ENCODE measurements around the gene TRIM68.

Gene TRIM68

DNA sequence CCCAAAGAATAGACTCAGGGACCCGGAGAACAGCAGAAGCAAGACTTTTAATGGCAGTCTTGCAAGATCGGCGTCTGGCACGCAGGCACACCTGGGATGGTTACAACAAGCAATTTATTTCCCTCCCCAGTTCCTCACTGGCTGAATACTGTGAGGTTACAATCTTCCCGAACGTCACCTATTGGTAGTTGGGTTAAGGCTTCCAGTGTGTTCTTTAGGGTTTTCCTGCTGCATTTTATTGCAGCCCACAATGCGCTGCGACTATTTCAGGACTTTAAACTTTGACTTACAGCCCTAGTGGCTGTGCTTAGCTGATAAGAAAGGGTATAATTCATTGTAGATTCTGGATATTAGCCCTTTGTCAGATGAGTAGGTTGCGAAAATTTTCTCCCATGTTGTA lies 11.5 kb upstream of the TRIM68 start:
- TF ChIP-seq SIN3A (IDR thresholded peaks at IDR 0.05; ENCODE audit: borderline replicate concordance, insufficient read depth, low read length) (no peak), TAF1 (IDR thresholded peaks at IDR 0.05; ENCODE audit: borderline replicate concordance, insufficient read depth, low read length) (no peak), POLR2AphosphoS5 (IDR thresholded peaks at IDR 0.05; ENCODE audit: low read depth, low read length) (no peak), FOXP2 (optimal IDR thresholded peaks at IDR 0.05; ENCODE audit: borderline replicate concordance, extremely low read depth, extremely low read length, insufficient read depth) (no peak)
- TF ChIP-seq, protein P1, sequence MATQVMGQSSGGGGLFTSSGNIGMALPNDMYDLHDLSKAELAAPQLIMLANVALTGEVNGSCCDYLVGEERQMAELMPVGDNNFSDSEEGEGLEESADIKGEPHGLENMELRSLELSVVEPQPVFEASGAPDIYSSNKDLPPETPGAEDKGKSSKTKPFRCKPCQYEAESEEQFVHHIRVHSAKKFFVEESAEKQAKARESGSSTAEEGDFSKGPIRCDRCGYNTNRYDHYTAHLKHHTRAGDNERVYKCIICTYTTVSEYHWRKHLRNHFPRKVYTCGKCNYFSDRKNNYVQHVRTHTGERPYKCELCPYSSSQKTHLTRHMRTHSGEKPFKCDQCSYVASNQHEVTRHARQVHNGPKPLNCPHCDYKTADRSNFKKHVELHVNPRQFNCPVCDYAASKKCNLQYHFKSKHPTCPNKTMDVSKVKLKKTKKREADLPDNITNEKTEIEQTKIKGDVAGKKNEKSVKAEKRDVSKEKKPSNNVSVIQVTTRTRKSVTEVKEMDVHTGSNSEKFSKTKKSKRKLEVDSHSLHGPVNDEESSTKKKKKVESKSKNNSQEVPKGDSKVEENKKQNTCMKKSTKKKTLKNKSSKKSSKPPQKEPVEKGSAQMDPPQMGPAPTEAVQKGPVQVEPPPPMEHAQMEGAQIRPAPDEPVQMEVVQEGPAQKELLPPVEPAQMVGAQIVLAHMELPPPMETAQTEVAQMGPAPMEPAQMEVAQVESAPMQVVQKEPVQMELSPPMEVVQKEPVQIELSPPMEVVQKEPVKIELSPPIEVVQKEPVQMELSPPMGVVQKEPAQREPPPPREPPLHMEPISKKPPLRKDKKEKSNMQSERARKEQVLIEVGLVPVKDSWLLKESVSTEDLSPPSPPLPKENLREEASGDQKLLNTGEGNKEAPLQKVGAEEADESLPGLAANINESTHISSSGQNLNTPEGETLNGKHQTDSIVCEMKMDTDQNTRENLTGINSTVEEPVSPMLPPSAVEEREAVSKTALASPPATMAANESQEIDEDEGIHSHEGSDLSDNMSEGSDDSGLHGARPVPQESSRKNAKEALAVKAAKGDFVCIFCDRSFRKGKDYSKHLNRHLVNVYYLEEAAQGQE (IDR thresholded peaks at IDR 0.05; ENCODE audit: insufficient read depth in 1 of 2, low read depth in 2 of 2, low read length in 2 of 2): no peak

DNA sequence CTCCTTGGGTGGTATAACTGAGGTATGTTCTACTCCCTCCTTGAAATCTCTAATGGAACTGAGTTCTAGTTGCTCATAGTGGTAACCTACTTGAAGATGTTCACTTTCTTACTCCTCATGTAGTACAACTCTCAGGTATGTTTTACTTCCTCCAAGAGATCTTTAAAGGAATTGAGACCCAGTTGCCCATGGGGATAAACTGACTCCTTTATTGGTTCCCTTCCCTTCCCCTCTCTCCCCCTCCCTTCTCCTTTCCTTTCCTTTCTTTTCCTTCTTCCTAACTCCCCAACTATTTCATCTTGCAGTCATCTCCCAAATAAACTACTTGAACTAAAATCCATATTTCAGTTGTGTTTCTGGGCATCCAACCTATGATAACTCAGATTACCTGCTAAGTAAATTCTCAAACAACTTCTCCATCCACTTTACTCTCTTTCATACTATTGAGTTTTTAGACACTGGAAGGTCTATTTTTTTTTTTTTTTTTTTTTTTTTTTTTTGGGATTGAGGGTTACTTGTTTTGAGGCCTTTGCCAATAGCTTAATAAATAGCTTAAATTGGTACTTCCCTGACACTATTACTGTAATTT lies 7.9 kb upstream of the TRIM68 start:
- no peak for TF ChIP-seq FOXP2 (optimal IDR thresholded peaks at IDR 0.05; ENCODE audit: borderline replicate concordance, extremely low read depth, extremely low read length, insufficient read depth)
- TF ChIP-seq, protein P1 (IDR thresholded peaks at IDR 0.05; ENCODE audit: insufficient read depth in 1 of 2, low read depth in 2 of 2, low read length in 2 of 2): no peak
- TF ChIP-seq POLR2AphosphoS5 (IDR thresholded peaks at IDR 0.05; ENCODE audit: low read depth, low read length): no peak
- no peak for TF ChIP-seq SIN3A (IDR thresholded peaks at IDR 0.05; ENCODE audit: borderline replicate concordance, insufficient read depth, low read length)
- TF ChIP-seq TAF1 (IDR thresholded peaks at IDR 0.05; ENCODE audit: borderline replicate concordance, insufficient read depth, low read length): no peak

DNA sequence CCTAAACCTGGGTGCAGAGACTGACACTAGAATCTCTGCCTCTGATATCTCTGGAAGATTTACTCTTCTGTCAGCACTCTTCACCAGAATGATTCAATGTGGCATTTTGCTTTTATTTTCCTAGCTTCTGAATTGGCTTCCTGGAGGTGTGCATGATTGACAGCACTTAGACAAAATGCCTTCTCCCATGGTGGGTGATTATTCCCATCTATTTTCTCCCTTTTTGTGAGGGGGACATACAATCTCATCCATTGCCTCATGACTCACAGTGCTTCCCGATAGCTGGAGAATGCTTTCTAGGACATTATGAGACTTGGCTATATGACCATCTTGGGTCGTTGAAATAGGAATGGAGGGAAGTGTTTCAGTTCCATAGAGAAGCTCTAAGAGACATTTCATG lies 4.0 kb upstream of the TRIM68 start:
- TF ChIP-seq POLR2AphosphoS5 (IDR thresholded peaks at IDR 0.05; ENCODE audit: low read depth, low read length) (no peak), SIN3A (IDR thresholded peaks at IDR 0.05; ENCODE audit: borderline replicate concordance, insufficient read depth, low read length) (no peak), TAF1 (IDR thresholded peaks at IDR 0.05; ENCODE audit: borderline replicate concordance, insufficient read depth, low read length) (no peak), FOXP2 (optimal IDR thresholded peaks at IDR 0.05; ENCODE audit: borderline replicate concordance, extremely low read depth, extremely low read length, insufficient read depth) (no peak)
- TF ChIP-seq, protein P1 (IDR thresholded peaks at IDR 0.05; ENCODE audit: insufficient read depth in 1 of 2, low read depth in 2 of 2, low read length in 2 of 2): no peak

DNA sequence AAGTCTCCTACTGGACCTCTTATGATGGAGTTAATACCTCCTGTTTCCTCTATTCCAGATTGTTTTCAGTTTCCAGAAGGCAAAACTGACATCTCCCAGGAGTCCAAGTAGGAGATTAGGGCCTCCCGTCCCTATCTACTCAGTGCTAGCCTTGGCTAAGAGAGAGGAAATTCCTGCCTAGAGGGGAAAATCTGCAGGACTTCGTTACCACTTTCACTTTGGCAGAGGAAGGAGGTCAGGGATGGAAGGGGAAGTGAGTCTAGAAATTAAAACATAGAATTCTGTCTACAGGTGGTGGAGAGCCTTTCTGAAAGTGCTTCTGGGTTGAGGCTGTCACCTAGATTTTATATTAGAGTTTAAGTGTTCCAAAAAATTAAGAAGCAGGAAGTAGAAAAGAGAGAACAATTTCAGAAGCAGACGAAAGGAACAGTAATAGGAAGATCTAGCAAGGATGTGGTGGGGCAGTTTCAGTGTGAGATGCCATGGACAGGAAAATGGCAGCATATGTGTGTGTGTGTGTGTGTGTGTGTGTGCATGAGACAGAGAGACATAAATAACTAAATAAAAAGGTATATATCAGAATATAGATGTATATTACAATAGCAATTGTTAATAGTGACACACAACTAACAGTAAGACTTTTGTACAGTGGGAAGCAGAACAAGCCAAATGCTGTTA lies 2.4 kb upstream of the TRIM68 start:
- no peak for TF ChIP-seq FOXP2 (optimal IDR thresholded peaks at IDR 0.05; ENCODE audit: borderline replicate concordance, extremely low read depth, extremely low read length, insufficient read depth)
- no peak for TF ChIP-seq POLR2AphosphoS5 (IDR thresholded peaks at IDR 0.05; ENCODE audit: low read depth, low read length)

DNA sequence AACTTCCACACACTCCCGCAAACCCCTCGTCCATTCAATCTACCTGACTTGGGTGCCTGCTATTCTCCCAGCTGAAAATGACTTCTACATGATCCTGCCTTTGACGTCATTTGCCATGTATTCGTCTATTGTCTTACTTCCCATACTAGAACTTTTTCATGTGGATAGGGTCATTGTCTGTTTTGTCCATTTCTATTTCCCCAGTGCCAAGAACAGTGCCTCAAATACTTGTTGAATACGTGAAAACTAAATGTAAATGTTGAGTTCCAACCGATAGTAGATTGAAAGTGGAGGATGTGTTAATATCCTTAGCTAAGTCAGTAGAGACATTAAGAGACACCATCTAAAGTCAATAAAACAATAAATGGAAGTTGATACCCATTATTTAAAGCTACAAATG lies 935 bp downstream of the TRIM68 start:
- no peak for TF ChIP-seq SIN3A (IDR thresholded peaks at IDR 0.05; ENCODE audit: borderline replicate concordance, insufficient read depth, low read length)
- TF ChIP-seq POLR2AphosphoS5 (IDR thresholded peaks at IDR 0.05; ENCODE audit: low read depth, low read length): no peak
- TF ChIP-seq TAF1 (IDR thresholded peaks at IDR 0.05; ENCODE audit: borderline replicate concordance, insufficient read depth, low read length): no peak
- TF ChIP-seq, protein P1 (IDR thresholded peaks at IDR 0.05; ENCODE audit: insufficient read depth in 1 of 2, low read depth in 2 of 2, low read length in 2 of 2): no peak
- TF ChIP-seq FOXP2 (optimal IDR thresholded peaks at IDR 0.05; ENCODE audit: borderline replicate concordance, extremely low read depth, extremely low read length, insufficient read depth): no peak
